HEK293 (cell line): ENCODE results near the gene DPCD.

Source experiments
- CTCF ChIA-PET: fragments of 350-600 bp; formaldehyde crosslinking; extraction: SDS; loops from one replicate; lab custom pipeline; 2021; ENCODE audit warnings: antibody characterized with exemption; lab: Yijun Ruan, JAX
- POLR2A ChIA-PET: fragments of 300-600 bp; formaldehyde crosslinking; extraction: SDS; loops from one replicate; lab custom pipeline; 2020; ENCODE audit warnings: antibody characterized with exemption, inconsistent platforms; lab: Yijun Ruan, JAX
- H3K27ac ChIP-seq: fragments of 200-500 bp; sonication (Bioruptor generic); 2 replicates; pipeline ENCODE4 v1.5.1; 2014; ENCODE audit warnings: low read depth, low read length, control low read depth, inconsistent platforms; ENCODE audit errors: extremely low read depth
- H3K36me3 ChIP-seq, 2 experiments: fragments of 200-500 bp in 1 of 2; sonication (Bioruptor generic) in 1 of 2; 1 replicate in 1 of 2; 2 replicates in 1 of 2; pipeline ENCODE4 v1.5.1; 2014 to 2017; ENCODE audit warnings: inconsistent platforms in 2 of 2, low read length in 2 of 2; ENCODE audit not compliant: control insufficient read depth in 2 of 2, insufficient read depth in 1 of 2
- H3K4me1 ChIP-seq: fragments of 200-500 bp; sonication (Bioruptor generic); 2 replicates; pipeline ENCODE4 v1.5.1; 2014; ENCODE audit warnings: mild to moderate bottlenecking, low read length, inconsistent platforms; ENCODE audit not compliant: control insufficient read depth, insufficient read depth
- H3K4me3 ChIP-seq: 2 replicates; pipeline ENCODE4 v1.5.1; 2011; ENCODE audit warnings: low read depth, mild to moderate bottlenecking, control low read depth, low read length, moderate library complexity
- H3K9me3 ChIP-seq: fragments of 200-500 bp; sonication (Bioruptor generic); 2 replicates; pipeline ENCODE4 v1.5.1; 2014; ENCODE audit warnings: low read depth, low read length, inconsistent platforms; ENCODE audit not compliant: control insufficient read depth, insufficient read depth
- GLI2 ChIP-seq: fragments of 450-650 bp; formaldehyde crosslinking; IDR thresholded peaks from 2 replicates; pipeline ENCODE4; 2017; ENCODE audit warnings: missing biosample characterization, missing genetic modification characterization, low read depth, borderline replicate concordance
- GLIS2 ChIP-seq: fragments of 450-650 bp; formaldehyde crosslinking; IDR thresholded peaks from 2 replicates; pipeline ENCODE4 v1.5.1; 2016; ENCODE audit warnings: missing biosample characterization, missing genetic modification characterization
- HOXA7 ChIP-seq: sonication (generic); formaldehyde crosslinking; IDR thresholded peaks from 2 replicates; pipeline ENCODE4 v1.8.1; 2022; ENCODE audit warnings: missing genetic modification reagents, borderline replicate concordance
- IKZF3 ChIP-seq: fragments of 450-650 bp; IDR thresholded peaks from 2 replicates; pipeline ENCODE4 v1.5.0; 2018; ENCODE audit warnings: missing biosample characterization, mild to moderate bottlenecking, missing genetic modification characterization, moderate library complexity
- OSR2 ChIP-seq: fragments of 450-650 bp; formaldehyde crosslinking; IDR thresholded peaks from 2 replicates; pipeline ENCODE4 v1.5.1; 2016; ENCODE audit warnings: missing biosample characterization, missing genetic modification characterization
- RBAK ChIP-seq: fragments of 450-650 bp; formaldehyde crosslinking; IDR thresholded peaks from 2 replicates; pipeline ENCODE4 v1.5.1; 2016; ENCODE audit warnings: missing biosample characterization, missing genetic modification characterization
- TCF7L2 ChIP-seq: IDR thresholded peaks from 2 replicates; pipeline ENCODE4 v1.6.1; 2011; ENCODE audit warnings: low read depth, mild to moderate bottlenecking, inconsistent platforms, low read length, moderate library complexity, borderline replicate concordance
- YY2 ChIP-seq: fragments of 450-650 bp; formaldehyde crosslinking; IDR thresholded peaks from 2 replicates; pipeline ENCODE4 v1.5.1; 2016; ENCODE audit warnings: missing biosample characterization, missing genetic modification characterization
- ZBTB1 ChIP-seq: fragments of 450-650 bp; formaldehyde crosslinking; IDR thresholded peaks from 2 replicates; pipeline ENCODE4 v1.5.1; 2016; ENCODE audit warnings: missing biosample characterization, missing genetic modification characterization
- ZFHX2 ChIP-seq: fragments of 450-650 bp; formaldehyde crosslinking; conservative IDR thresholded peaks from 2 replicates; pipeline ENCODE4 v1.5.1; 2016; ENCODE audit warnings: missing biosample characterization, missing genetic modification characterization
- ZFP3 ChIP-seq: fragments of 450-650 bp; formaldehyde crosslinking; IDR thresholded peaks from 2 replicates; pipeline ENCODE4 v1.5.1; 2016; ENCODE audit warnings: low read depth, missing biosample characterization, missing genetic modification characterization
- ZFP69B ChIP-seq: fragments of 450-650 bp; formaldehyde crosslinking; IDR thresholded peaks from 2 replicates; pipeline ENCODE4 v1.5.1; 2016; ENCODE audit warnings: missing biosample characterization, missing genetic modification characterization
- ZIC2 ChIP-seq: fragments of 450-650 bp; formaldehyde crosslinking; IDR thresholded peaks from 2 replicates; pipeline ENCODE4 v1.5.1; 2016; ENCODE audit warnings: missing biosample characterization, missing genetic modification characterization
- ZNF112 ChIP-seq: fragments of 450-650 bp; formaldehyde crosslinking; IDR thresholded peaks from 2 replicates; pipeline ENCODE4 v1.5.0; 2017; ENCODE audit warnings: missing biosample characterization, missing genetic modification characterization
- ZNF114 ChIP-seq: fragments of 450-650 bp; formaldehyde crosslinking; IDR thresholded peaks from 2 replicates; pipeline ENCODE4 v1.5.0; 2017; ENCODE audit warnings: missing biosample characterization, missing genetic modification characterization
- ZNF16 ChIP-seq: fragments of 450-650 bp; formaldehyde crosslinking; IDR thresholded peaks from 2 replicates; pipeline ENCODE4 v1.5.1; 2016; ENCODE audit warnings: low read depth, missing biosample characterization, missing genetic modification characterization
- ZNF184 ChIP-seq: fragments of 450-650 bp; IDR thresholded peaks from 2 replicates; pipeline ENCODE4 v1.5.1; 2018; ENCODE audit warnings: missing biosample characterization, mild to moderate bottlenecking, missing genetic modification characterization
- ZNF202 ChIP-seq: fragments of 450-650 bp; formaldehyde crosslinking; IDR thresholded peaks from 2 replicates; pipeline ENCODE4 v1.5.1; 2016; ENCODE audit warnings: missing biosample characterization, missing genetic modification characterization, borderline replicate concordance
- ZNF248 ChIP-seq: fragments of 450-650 bp; formaldehyde crosslinking; IDR thresholded peaks from 2 replicates; pipeline ENCODE4 v1.5.1; 2017; ENCODE audit warnings: missing biosample characterization, missing genetic modification characterization
- ZNF292 ChIP-seq: fragments of 450-650 bp; formaldehyde crosslinking; IDR thresholded peaks from 2 replicates; pipeline ENCODE4 v1.5.1; 2016; ENCODE audit warnings: low read depth, missing biosample characterization, missing genetic modification characterization, borderline replicate concordance
- ZNF335 ChIP-seq: fragments of 450-650 bp; formaldehyde crosslinking; conservative IDR thresholded peaks from 2 replicates; pipeline ENCODE4 v1.5.1; 2016; ENCODE audit warnings: missing biosample characterization, missing genetic modification characterization
- ZNF544 ChIP-seq: fragments of 450-650 bp; formaldehyde crosslinking; IDR thresholded peaks from 2 replicates; pipeline ENCODE4 v1.5.0; 2017; ENCODE audit warnings: missing biosample characterization, missing genetic modification characterization
- ZNF548 ChIP-seq: fragments of 450-650 bp; formaldehyde crosslinking; IDR thresholded peaks from 2 replicates; pipeline ENCODE4 v1.5.1; 2016; ENCODE audit warnings: missing biosample characterization, missing genetic modification characterization
- ZNF624 ChIP-seq: fragments of 450-650 bp; formaldehyde crosslinking; IDR thresholded peaks from 2 replicates; pipeline ENCODE4 v1.5.1; 2017; ENCODE audit warnings: missing biosample characterization, missing genetic modification characterization
- ZNF660 ChIP-seq: fragments of 450-650 bp; IDR thresholded peaks from 2 replicates; pipeline ENCODE4 v1.5.1; 2018; ENCODE audit warnings: missing biosample characterization, mild to moderate bottlenecking, missing genetic modification characterization
- ZNF670 ChIP-seq: fragments of 450-650 bp; formaldehyde crosslinking; IDR thresholded peaks from 2 replicates; pipeline ENCODE4 v1.5.1; 2016; ENCODE audit warnings: missing biosample characterization, missing genetic modification characterization, low read depth
- ZNF747 ChIP-seq: fragments of 450-650 bp; formaldehyde crosslinking; IDR thresholded peaks from 2 replicates; pipeline ENCODE4 v1.5.1; 2016; ENCODE audit warnings: missing biosample characterization, missing genetic modification characterization
- ZNF76 ChIP-seq: fragments of 450-650 bp; formaldehyde crosslinking; IDR thresholded peaks from 2 replicates; pipeline ENCODE4; 2016; ENCODE audit warnings: low read depth, missing biosample characterization, missing genetic modification characterization, borderline replicate concordance
- ZNF785 ChIP-seq: fragments of 450-650 bp; formaldehyde crosslinking; IDR thresholded peaks from 2 replicates; pipeline ENCODE4 v1.5.1; 2016; ENCODE audit warnings: missing biosample characterization, missing genetic modification characterization
- TF ChIP-seq, protein P1 (sequence below): fragments of 450-650 bp; formaldehyde crosslinking; IDR thresholded peaks from 2 replicates; pipeline ENCODE4 v1.5.1; 2016; ENCODE audit warnings: missing biosample characterization, missing genetic modification characterization
- TF ChIP-seq, protein P2 (sequence below): fragments of 450-650 bp; formaldehyde crosslinking; IDR thresholded peaks from 2 replicates; pipeline ENCODE4 v1.5.1; 2017; ENCODE audit warnings: missing biosample characterization, mild to moderate bottlenecking, missing genetic modification characterization, moderate library complexity
- TF ChIP-seq, protein P3 (sequence below): fragments of 450-650 bp; formaldehyde crosslinking; IDR thresholded peaks from 2 replicates; pipeline ENCODE4 v1.5.1; 2016; ENCODE audit warnings: missing biosample characterization, missing genetic modification characterization
- TF ChIP-seq, protein P4 (sequence below): fragments of 450-650 bp; formaldehyde crosslinking; IDR thresholded peaks from 2 replicates; pipeline ENCODE4 v1.5.1; 2016; ENCODE audit warnings: missing biosample characterization, missing genetic modification characterization

DPCD gene

DNA sequence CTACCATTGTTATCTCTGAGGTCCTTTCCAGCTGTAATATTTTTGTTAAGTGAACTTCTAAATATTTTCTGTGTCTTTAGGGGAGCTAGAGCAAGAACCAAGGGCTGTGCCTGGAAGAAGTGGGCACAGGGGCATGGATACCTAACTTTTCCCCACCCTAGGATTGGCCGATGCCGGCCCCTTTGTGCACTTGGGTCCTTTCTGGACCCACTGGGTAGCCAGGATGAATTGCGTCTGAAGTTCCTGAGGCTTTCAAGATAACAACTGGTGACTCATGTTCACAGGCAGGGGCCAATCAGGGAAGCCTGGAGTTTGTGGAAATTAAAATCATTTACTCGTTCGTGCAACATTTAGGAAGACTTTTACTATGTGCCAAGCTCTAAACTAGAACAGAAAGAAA lies 758 bp downstream of the DPCD start:
- no peak overlapping the region for H3K27ac ChIP-seq
- TF ChIP-seq ZNF335 = peak; percentile 80
- TF ChIP-seq ZNF785 (tag by site-specific recombination) = no peak
- TF ChIP-seq ZBTB1 (tag by site-specific recombination) = no peak
- TF ChIP-seq ZNF16 (tag by site-specific recombination) = no peak
- no peak for TF ChIP-seq ZNF184 (tag by site-specific recombination)
- TF ChIP-seq, protein P1, sequence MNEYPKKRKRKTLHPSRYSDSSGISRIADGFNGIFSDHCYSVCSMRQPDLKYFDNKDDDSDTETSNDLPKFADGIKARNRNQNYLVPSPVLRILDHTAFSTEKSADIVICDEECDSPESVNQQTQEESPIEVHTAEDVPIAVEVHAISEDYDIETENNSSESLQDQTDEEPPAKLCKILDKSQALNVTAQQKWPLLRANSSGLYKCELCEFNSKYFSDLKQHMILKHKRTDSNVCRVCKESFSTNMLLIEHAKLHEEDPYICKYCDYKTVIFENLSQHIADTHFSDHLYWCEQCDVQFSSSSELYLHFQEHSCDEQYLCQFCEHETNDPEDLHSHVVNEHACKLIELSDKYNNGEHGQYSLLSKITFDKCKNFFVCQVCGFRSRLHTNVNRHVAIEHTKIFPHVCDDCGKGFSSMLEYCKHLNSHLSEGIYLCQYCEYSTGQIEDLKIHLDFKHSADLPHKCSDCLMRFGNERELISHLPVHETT (tag by site-specific recombination) = no peak
- no peak for TF ChIP-seq YY2 (tag by site-specific recombination)
- 0 out of 2 replicates have a peak, but pooled peaks have one; percentile 22 for TF ChIP-seq ZFP69B (tag by site-specific recombination)
- TF ChIP-seq ZFHX2 (tag by site-specific recombination) = no peak
- TF ChIP-seq ZNF660 (tag by site-specific recombination) = no peak; the same call in 1 of the 2 replicates
- TF ChIP-seq ZNF112 (tag by site-specific recombination) = no peak
- TF ChIP-seq HOXA7 (CRISPR knock-in tag) = no peak
- no peak for TF ChIP-seq ZNF76 (tag by site-specific recombination)
- no peak for TF ChIP-seq ZNF202 (tag by site-specific recombination)
- no peak for TF ChIP-seq ZNF670 (tag by site-specific recombination)
- TF ChIP-seq ZNF747 = no peak
- TF ChIP-seq ZNF624 = no peak
- TF ChIP-seq, protein P2, sequence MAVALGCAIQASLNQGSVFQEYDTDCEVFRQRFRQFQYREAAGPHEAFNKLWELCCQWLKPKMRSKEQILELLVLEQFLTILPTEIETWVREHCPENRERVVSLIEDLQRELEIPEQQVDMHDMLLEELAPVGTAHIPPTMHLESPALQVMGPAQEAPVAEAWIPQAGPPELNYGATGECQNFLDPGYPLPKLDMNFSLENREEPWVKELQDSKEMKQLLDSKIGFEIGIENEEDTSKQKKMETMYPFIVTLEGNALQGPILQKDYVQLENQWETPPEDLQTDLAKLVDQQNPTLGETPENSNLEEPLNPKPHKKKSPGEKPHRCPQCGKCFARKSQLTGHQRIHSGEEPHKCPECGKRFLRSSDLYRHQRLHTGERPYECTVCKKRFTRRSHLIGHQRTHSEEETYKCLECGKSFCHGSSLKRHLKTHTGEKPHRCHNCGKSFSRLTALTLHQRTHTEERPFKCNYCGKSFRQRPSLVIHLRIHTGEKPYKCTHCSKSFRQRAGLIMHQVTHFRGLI = no peak
- no peak for TF ChIP-seq ZNF248
- no peak for TF ChIP-seq ZFP3 (tag by site-specific recombination)
- TF ChIP-seq OSR2 (tag by site-specific recombination) = no peak
- no peak for TF ChIP-seq ZNF292
- TF ChIP-seq TCF7L2 = no peak
- TF ChIP-seq, protein P3, sequence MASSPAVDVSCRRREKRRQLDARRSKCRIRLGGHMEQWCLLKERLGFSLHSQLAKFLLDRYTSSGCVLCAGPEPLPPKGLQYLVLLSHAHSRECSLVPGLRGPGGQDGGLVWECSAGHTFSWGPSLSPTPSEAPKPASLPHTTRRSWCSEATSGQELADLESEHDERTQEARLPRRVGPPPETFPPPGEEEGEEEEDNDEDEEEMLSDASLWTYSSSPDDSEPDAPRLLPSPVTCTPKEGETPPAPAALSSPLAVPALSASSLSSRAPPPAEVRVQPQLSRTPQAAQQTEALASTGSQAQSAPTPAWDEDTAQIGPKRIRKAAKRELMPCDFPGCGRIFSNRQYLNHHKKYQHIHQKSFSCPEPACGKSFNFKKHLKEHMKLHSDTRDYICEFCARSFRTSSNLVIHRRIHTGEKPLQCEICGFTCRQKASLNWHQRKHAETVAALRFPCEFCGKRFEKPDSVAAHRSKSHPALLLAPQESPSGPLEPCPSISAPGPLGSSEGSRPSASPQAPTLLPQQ (tag by site-specific recombination) = 0 out of 2 replicates have a peak, but pooled peaks have one; percentile 26
- 0 out of 2 replicates have a peak, but pooled peaks have one; percentile 29 for TF ChIP-seq GLIS2 (tag by site-specific recombination)
- no peak for TF ChIP-seq IKZF3 (tag by site-specific recombination)
- TF ChIP-seq ZIC2 = 0 out of 2 replicates have a peak, but pooled peaks have one; percentile 35
- no peak for TF ChIP-seq RBAK (tag by site-specific recombination)
- no peak for TF ChIP-seq ZNF548 (tag by site-specific recombination)
- TF ChIP-seq ZNF114 = no peak
- TF ChIP-seq, protein P4, sequence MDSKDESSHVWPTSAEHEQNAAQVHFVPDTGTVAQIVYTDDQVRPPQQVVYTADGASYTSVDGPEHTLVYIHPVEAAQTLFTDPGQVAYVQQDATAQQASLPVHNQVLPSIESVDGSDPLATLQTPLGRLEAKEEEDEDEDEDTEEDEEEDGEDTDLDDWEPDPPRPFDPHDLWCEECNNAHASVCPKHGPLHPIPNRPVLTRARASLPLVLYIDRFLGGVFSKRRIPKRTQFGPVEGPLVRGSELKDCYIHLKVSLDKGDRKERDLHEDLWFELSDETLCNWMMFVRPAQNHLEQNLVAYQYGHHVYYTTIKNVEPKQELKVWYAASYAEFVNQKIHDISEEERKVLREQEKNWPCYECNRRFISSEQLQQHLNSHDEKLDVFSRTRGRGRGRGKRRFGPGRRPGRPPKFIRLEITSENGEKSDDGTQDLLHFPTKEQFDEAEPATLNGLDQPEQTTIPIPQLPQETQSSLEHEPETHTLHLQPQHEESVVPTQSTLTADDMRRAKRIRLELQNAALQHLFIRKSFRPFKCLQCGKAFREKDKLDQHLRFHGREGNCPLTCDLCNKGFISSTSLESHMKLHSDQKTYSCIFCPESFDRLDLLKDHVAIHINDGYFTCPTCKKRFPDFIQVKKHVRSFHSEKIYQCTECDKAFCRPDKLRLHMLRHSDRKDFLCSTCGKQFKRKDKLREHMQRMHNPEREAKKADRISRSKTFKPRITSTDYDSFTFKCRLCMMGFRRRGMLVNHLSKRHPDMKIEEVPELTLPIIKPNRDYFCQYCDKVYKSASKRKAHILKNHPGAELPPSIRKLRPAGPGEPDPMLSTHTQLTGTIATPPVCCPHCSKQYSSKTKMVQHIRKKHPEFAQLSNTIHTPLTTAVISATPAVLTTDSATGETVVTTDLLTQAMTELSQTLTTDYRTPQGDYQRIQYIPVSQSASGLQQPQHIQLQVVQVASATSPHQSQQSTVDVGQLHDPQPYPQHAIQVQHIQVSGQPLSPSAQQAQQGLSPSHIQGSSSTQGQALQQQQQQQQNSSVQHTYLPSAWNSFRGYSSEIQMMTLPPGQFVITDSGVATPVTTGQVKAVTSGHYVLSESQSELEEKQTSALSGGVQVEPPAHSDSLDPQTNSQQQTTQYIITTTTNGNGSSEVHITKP (tag by site-specific recombination) = no peak
- no peak for TF ChIP-seq GLI2
- TF ChIP-seq ZNF544 = no peak

More for the DNA sequence above, 758 bp downstream of the DPCD start:
- POLR2A ChIA-PET = interaction anchor here (0.6 to 1.3 kb wide), 2 partner anchors 9 to 444 kb away, joined by 3 read pairs; no protein-coding TSS in a partner anchor
- Histone ChIP-seq H3K36me3 (peaks cover 0 to 22% of the 10 kb centered on the region in 2 experiments; a peak in 1 of 3 replicates), H3K4me3 (peak overlapping the region; percentile 70), H3K9me3 (no peaks in the 10 kb centered on the region), H3K4me1 (peaks cover 8% of the 10 kb centered on the region)
- CTCF ChIA-PET = interaction anchor here (0.6 to 2.7 kb wide), 3 partner anchors 192 to 540 kb away, joined by 3 to 16 read pairs (median 5); no protein-coding TSS in a partner anchor
